ENCODE data around the gene PNPLA5. TPM values are rescaled to one million over a fixed set of nuclear protein-coding genes. Genes with fewer than 3 reads are reported as not detected.

PNPLA5 gene
- total RNA-seq, 1 donor from 2014 or later: not detected

DNA sequence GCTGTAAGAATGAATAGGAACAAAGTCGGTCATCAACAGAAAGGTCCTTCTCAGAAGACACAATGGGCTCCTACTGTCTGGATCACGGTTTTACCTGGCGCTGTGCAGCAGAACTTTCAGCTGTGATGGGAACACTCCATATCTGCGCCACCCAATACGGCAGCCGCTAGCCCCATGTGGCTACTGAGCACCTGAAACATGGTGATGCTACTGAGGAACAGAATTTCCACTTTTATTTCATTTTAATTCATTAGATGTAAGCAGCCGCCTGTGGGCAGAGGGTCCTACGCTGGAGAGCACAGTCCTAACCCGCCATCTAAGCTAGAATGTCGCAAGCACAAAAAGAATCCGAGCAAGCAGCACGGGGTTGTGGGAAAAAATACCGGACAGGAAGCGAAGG is 32.2 kb downstream of the PNPLA5 start:
- Mint-ChIP-seq H3K36me3 (ENCODE audit: unreplicated experiment) (no peaks in the 10 kb centered on the region), H3K27ac (ENCODE audit: unreplicated experiment) (no peak overlapping the region), H3K27me3 (ENCODE audit: unreplicated experiment) (peaks cover 57% of the 10 kb centered on the region), H3K9me3 (ENCODE audit: unreplicated experiment) (peaks cover 5% of the 10 kb centered on the region), H3K4me1 (ENCODE audit: unreplicated experiment) (peaks cover 3% of the 10 kb centered on the region), H3K4me3 (ENCODE audit: unreplicated experiment) (no peak overlapping the region)
- no peak for DNase-seq (ENCODE audit: extremely low spot score, unreplicated experiment)
- TF ChIP-seq, protein P1, sequence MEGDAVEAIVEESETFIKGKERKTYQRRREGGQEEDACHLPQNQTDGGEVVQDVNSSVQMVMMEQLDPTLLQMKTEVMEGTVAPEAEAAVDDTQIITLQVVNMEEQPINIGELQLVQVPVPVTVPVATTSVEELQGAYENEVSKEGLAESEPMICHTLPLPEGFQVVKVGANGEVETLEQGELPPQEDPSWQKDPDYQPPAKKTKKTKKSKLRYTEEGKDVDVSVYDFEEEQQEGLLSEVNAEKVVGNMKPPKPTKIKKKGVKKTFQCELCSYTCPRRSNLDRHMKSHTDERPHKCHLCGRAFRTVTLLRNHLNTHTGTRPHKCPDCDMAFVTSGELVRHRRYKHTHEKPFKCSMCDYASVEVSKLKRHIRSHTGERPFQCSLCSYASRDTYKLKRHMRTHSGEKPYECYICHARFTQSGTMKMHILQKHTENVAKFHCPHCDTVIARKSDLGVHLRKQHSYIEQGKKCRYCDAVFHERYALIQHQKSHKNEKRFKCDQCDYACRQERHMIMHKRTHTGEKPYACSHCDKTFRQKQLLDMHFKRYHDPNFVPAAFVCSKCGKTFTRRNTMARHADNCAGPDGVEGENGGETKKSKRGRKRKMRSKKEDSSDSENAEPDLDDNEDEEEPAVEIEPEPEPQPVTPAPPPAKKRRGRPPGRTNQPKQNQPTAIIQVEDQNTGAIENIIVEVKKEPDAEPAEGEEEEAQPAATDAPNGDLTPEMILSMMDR (IDR thresholded peaks at IDR 0.05): no peak

DNA sequence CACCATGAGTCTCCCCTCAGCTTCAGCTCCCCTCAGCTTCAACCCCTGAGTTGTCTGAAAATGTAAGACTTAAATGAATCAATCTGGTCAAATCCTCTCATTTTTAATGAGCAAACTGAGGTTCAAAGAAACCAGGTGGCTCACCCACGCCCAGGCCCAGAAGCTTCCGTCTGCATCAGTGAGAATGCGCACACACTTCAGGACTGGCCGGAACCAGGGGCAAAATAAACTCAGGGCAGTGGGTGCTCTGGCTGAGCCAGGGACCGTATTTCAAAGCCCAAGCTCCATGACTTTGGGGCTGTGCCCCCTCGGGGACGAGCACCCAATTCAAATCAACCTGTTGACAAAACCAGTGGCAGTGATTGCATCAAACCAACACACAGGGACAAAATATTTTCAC is 32.6 kb downstream of the PNPLA5 start:
- Mint-ChIP-seq H3K27me3 (ENCODE audit: unreplicated experiment) (peaks cover 53% of the 10 kb centered on the region), H3K27ac (ENCODE audit: unreplicated experiment) (no peak overlapping the region), H3K9me3 (ENCODE audit: unreplicated experiment) (peaks cover 5% of the 10 kb centered on the region), H3K4me1 (ENCODE audit: unreplicated experiment) (peaks cover 3% of the 10 kb centered on the region), H3K36me3 (ENCODE audit: unreplicated experiment) (no peaks in the 10 kb centered on the region), H3K4me3 (ENCODE audit: unreplicated experiment) (no peak overlapping the region)
- no peak for DNase-seq (ENCODE audit: extremely low spot score, unreplicated experiment)
- TF ChIP-seq, protein P1 (IDR thresholded peaks at IDR 0.05): no peak

DNA sequence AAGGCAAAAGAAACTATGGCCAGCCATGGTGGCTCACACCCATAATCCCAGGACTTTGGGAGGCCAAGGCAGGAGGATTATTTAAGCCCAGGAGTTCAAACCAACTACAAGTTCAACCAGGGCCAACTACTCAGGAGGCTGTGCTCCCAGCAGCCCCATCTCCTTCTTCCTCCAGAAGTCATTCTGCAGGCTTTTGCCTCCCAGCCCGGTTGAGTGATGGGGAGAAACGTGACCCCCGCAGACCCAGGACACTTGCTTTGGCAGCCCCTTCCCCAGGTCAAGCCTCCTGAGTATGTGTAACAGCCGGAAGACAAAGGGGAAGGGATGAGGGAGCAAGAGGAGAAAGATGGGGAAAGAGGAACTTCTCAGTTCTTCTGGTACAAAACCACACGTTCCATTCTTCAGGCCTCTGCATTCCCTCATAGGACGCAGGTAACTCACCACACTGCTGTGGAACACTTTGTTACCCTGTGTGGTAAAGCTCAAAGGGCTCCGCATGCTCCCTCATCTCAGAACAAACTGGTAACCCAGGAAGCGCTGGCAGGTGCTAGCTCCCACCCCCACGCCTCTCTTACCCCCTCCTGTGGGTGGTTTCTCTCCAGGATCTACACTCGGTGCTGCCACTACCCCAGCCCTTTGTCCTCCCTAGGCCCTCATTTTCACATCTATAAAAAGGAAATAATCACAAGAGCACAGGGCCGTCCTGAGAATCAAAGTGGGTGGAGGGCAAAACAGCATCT is 33.5 kb downstream of the PNPLA5 start:
- H3K27me3 Mint-ChIP-seq (ENCODE audit: unreplicated experiment): peaks cover 44% of the 10 kb centered on the region

DNA sequence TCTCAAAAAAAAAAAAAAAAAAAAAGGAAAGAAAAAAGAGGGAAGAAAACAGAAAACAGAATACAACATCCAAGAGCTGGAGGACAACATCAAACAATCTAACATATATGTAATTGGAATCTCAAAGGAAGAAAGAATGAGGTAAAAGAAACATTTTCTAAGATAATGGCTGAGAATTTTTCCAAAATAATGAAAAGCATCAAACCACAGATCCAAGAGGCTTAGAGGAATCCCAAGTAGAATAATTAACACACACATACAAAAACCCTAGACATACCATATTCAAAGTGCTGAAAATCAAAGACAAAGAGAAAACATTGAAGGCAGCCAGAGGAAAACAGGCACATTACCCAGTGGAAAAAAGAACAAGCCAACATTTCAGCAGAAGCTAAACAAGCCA is 34.4 kb downstream of the PNPLA5 start:
- H3K9me3 Mint-ChIP-seq (ENCODE audit: unreplicated experiment): peaks cover 5% of the 10 kb centered on the region
- no peaks in the 10 kb centered on the region for H3K4me1 Mint-ChIP-seq (ENCODE audit: unreplicated experiment)
- no peak for DNase-seq (ENCODE audit: extremely low spot score, unreplicated experiment)
- H3K4me3 Mint-ChIP-seq (ENCODE audit: unreplicated experiment): no peak overlapping the region
- H3K36me3 Mint-ChIP-seq (ENCODE audit: unreplicated experiment): no peaks in the 10 kb centered on the region
- peaks cover 36% of the 10 kb centered on the region for H3K27me3 Mint-ChIP-seq (ENCODE audit: unreplicated experiment)
- TF ChIP-seq, protein P1 (IDR thresholded peaks at IDR 0.05): no peak
- no peak overlapping the region for H3K27ac Mint-ChIP-seq (ENCODE audit: unreplicated experiment)

More for the DNA sequence above, 33.5 kb downstream of the PNPLA5 start:
- no peak overlapping the region for H3K4me3 Mint-ChIP-seq (ENCODE audit: unreplicated experiment)
- H3K36me3 Mint-ChIP-seq (ENCODE audit: unreplicated experiment): no peaks in the 10 kb centered on the region
- peaks cover 5% of the 10 kb centered on the region for H3K9me3 Mint-ChIP-seq (ENCODE audit: unreplicated experiment)
- TF ChIP-seq, protein P1 (IDR thresholded peaks at IDR 0.05): no peak
- H3K4me1 Mint-ChIP-seq (ENCODE audit: unreplicated experiment): peaks cover 3% of the 10 kb centered on the region
- DNase-seq (ENCODE audit: extremely low spot score, unreplicated experiment): no peak
- H3K27ac Mint-ChIP-seq (ENCODE audit: unreplicated experiment): no peak overlapping the region

DNA sequence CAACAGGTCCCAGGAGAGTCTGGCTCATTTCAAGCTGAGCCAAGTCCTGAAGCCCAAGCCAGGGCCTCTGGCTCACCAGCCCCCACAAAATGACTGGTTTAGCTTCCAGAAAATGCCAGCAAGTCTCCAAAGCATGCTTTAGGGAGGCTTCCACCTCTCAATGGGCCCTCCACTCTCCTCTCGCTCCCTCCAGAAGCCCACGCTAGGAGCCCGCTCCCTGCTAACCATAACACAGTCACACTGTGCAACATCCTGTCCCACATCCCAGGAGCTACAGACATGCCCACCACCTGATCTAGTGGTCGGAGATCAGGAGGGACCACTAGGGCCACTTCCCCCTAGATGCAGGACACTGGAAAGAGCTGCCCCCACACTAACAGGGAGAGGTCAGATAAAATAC is 36.4 kb downstream of the PNPLA5 start:
- H3K36me3 Mint-ChIP-seq (ENCODE audit: unreplicated experiment): no peaks in the 10 kb centered on the region
- peaks cover 32% of the 10 kb centered on the region for H3K27me3 Mint-ChIP-seq (ENCODE audit: unreplicated experiment)
- H3K9me3 Mint-ChIP-seq (ENCODE audit: unreplicated experiment): peaks cover 5% of the 10 kb centered on the region
- H3K27ac Mint-ChIP-seq (ENCODE audit: unreplicated experiment): no peak overlapping the region
- H3K4me1 Mint-ChIP-seq (ENCODE audit: unreplicated experiment): no peaks in the 10 kb centered on the region
- TF ChIP-seq, protein P1 (IDR thresholded peaks at IDR 0.05): no peak
- H3K4me3 Mint-ChIP-seq (ENCODE audit: unreplicated experiment): no peak overlapping the region
- no peak for DNase-seq (ENCODE audit: extremely low spot score, unreplicated experiment)
